ENCODE data around the gene PLD1. TPM values are rescaled to one million over a fixed set of nuclear protein-coding genes. Genes with fewer than 3 reads are reported as not detected.

PLD1 gene
- total and polyA plus RNA-seq, 2 of the 8 experiments (the other 6 are each of a cell fraction or from before 2014, with no cell fraction given), result 1.2 to 2.6 TPM

DNA sequence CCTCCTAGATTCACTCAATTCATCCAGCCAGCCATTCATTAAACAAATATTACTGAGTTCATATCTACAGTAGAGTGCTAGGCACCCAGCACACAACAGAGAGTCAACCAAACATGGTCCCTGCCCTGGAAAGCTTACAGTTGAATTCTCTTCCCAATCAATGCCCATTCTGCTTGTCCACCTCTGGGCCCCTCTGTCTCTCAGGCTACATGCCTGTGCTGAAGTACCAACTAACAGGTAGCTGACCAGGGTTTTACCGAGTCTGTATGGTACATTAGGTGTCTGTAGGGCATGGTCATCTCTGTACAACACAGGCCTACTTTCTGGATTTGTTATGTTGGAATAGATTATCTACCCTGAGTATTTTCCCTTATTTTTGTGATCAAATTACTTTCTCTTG, 23.3 kb downstream of the PLD1 start:
- no peak overlapping the region for H2BK20ac ChIP-seq (ENCODE audit: low read length)
- H3K23me2 ChIP-seq (ENCODE audit: low read depth, low read length), result no peaks in the 10 kb centered on the region
- H4K5ac ChIP-seq (ENCODE audit: insufficient read length, low read depth, low read length), result no peak overlapping the region
- CTCF ChIA-PET (ENCODE audit: partially characterized antibody), result interaction anchor here (1.3 to 1.8 kb wide), 2 partner anchors 15 to 43 kb away, joined by 3 to 6 read pairs; no protein-coding TSS in a partner anchor
- no peak overlapping the region for H3K56ac ChIP-seq (replicated peaks; ENCODE audit: insufficient read length, low read depth, low read length)
- no peak overlapping the region for H2BK15ac ChIP-seq (ENCODE audit: low read length)
- no peak overlapping the region for H3K14ac ChIP-seq (ENCODE audit: insufficient read length)
- H2BK12ac ChIP-seq (ENCODE audit: low read depth, low read length), result no peak overlapping the region
- H3K27me3 ChIP-seq (replicated peaks in 1 of 4; ENCODE audit: control insufficient read depth in 3 of 4, extremely low read depth in 1 of 4, insufficient read depth in 3 of 4, low read length in 3 of 4), result no peaks in the 10 kb centered on the region
- no peak overlapping the region for H3K18ac ChIP-seq (ENCODE audit: extremely low read depth, low read length)
- H3K4ac ChIP-seq (replicated peaks; ENCODE audit: insufficient read length, low read depth, low read length), result no peak overlapping the region
- no peaks in the 10 kb centered on the region for H3K79me1 ChIP-seq (ENCODE audit: low read depth, low read length)
- H4K91ac ChIP-seq (replicated peaks; ENCODE audit: insufficient read length, low read length), result no peak overlapping the region
- POLR2A ChIA-PET (ENCODE audit: partially characterized antibody), result interaction anchor here (0.9 kb wide), 1 partner anchor 9 kb away, joined by 3 read pairs; no protein-coding TSS in a partner anchor
- H3K27ac ChIP-seq (ENCODE audit: low read depth, low read length), result no peak overlapping the region
- no peak overlapping the region for H2BK120ac ChIP-seq (replicated peaks; ENCODE audit: low read depth, low read length)
- H3K9me3 ChIP-seq (ENCODE audit: insufficient read depth in 2 of 2, low read depth in 1 of 2, low read length in 1 of 2), result no peaks in the 10 kb centered on the region
- 93% methylated on average over 1 of the region's 1 CpG; no CpG with 5 or more reads in 1 of the 2 experiments for WGBS, 2 experiments (ENCODE audit: extremely low coverage in 1 of 2, insufficient coverage in 1 of 2, insufficient read length in 1 of 2, insufficient replicate concordance in 2 of 2, low coverage in 1 of 2, low lambda C conversion rate in 2 of 2, missing lambda C conversion rate in 1 of 2)
- H3K79me2 ChIP-seq (ENCODE audit: control insufficient read depth in 1 of 2, insufficient read depth in 2 of 2, low read length in 2 of 2), result no peaks in the 10 kb centered on the region
- no peak overlapping the region for H3K4me2 ChIP-seq (ENCODE audit: insufficient read depth in 1 of 2, low read depth in 2 of 2, low read length in 2 of 2)
- no peak for DNase-seq (ENCODE audit: low read depth in 1 of 2, low spot score in 2 of 2)
- H3K23ac ChIP-seq (ENCODE audit: insufficient read length), result no peak overlapping the region
- H4K20me1 ChIP-seq (replicated peaks in 1 of 2; ENCODE audit: control insufficient read depth in 1 of 2, insufficient read depth in 2 of 2, low read length in 2 of 2), result no peaks in the 10 kb centered on the region
- no peak overlapping the region for H2AK5ac ChIP-seq (ENCODE audit: low read depth, low read length)
- FAIRE-seq, result no peak
- no peak overlapping the region for H2AFZ ChIP-seq (ENCODE audit: low read length)
- H3K4me1 ChIP-seq (replicated peaks in 1 of 4; ENCODE audit: control insufficient read depth in 3 of 4, insufficient read depth in 4 of 4, low read length in 3 of 4), result peaks cover 0 to 3% (median 2%) of the 10 kb centered on the region in 4 experiments; a peak in 3 of 7 replicates
- no peak overlapping the region for H3K4me3 ChIP-seq (ENCODE audit: extremely low read depth in 1 of 4, insufficient read depth in 2 of 4, low read depth in 3 of 4, low read length in 4 of 4)
- H2BK5ac ChIP-seq (ENCODE audit: low read depth, low read length), result no peak overlapping the region
- no peaks in the 10 kb centered on the region for H3K36me3 ChIP-seq (ENCODE audit: control insufficient read depth in 2 of 4, insufficient read depth in 4 of 4, low read length in 3 of 4)
- H4K8ac ChIP-seq (ENCODE audit: extremely low read depth, insufficient read depth, low read length), result no peak overlapping the region
- no peak overlapping the region for H3K9ac ChIP-seq (replicated peaks in 1 of 4; ENCODE audit: extremely low read depth in 1 of 4, low read depth in 3 of 4, low read length in 3 of 4)
- no peak for TF ChIP-seq SRF (IDR thresholded peaks at IDR 0.05; ENCODE audit: low read depth, low read length)
- no peak for TF ChIP-seq SP2 (IDR thresholded peaks at IDR 0.05; ENCODE audit: low read length)
- TF ChIP-seq POU5F1 (IDR thresholded peaks at IDR 0.05; ENCODE audit: low read depth, low read length), result no peak
- no peak for TF ChIP-seq SAP30 (IDR thresholded peaks at IDR 0.05; ENCODE audit: insufficient read depth, insufficient replicate concordance, low read length)
- no peak for TF ChIP-seq EZH2 (IDR thresholded peaks at IDR 0.05; ENCODE audit: low read depth, low read length, severe bottlenecking)
- TF ChIP-seq, protein P1, sequence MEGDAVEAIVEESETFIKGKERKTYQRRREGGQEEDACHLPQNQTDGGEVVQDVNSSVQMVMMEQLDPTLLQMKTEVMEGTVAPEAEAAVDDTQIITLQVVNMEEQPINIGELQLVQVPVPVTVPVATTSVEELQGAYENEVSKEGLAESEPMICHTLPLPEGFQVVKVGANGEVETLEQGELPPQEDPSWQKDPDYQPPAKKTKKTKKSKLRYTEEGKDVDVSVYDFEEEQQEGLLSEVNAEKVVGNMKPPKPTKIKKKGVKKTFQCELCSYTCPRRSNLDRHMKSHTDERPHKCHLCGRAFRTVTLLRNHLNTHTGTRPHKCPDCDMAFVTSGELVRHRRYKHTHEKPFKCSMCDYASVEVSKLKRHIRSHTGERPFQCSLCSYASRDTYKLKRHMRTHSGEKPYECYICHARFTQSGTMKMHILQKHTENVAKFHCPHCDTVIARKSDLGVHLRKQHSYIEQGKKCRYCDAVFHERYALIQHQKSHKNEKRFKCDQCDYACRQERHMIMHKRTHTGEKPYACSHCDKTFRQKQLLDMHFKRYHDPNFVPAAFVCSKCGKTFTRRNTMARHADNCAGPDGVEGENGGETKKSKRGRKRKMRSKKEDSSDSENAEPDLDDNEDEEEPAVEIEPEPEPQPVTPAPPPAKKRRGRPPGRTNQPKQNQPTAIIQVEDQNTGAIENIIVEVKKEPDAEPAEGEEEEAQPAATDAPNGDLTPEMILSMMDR (IDR thresholded peaks at IDR 0.05; ENCODE audit: control extremely low read depth in 1 of 3, insufficient read depth in 1 of 3, low read depth in 1 of 3, low read length in 3 of 3), result no peak
- no peak for TF ChIP-seq EGR1 (IDR thresholded peaks at IDR 0.05; ENCODE audit: borderline replicate concordance, low read depth, low read length)
- TF ChIP-seq PHF8 (conservative IDR thresholded peaks at IDR 0.05; ENCODE audit: low read depth, low read length), result no peak

Data from H1 (cell line).